ENCODE results near the gene PTDSS2. TPM values are rescaled to one million over a fixed set of nuclear protein-coding genes. Genes with fewer than 3 reads are reported as not detected.
A peak's percentile ranks its signal among the peaks of the same experiment; 100 is the strongest.

The PTDSS2 gene
- total and polyA plus RNA-seq, 9 of the 15 experiments (the other 6 are each of a cell fraction or from before 2014, with no cell fraction given) = 0.45 to 53.9 (median 17.2) TPM

GRCh38 chr11:496834-497564 lies 46.9 kb downstream of the PTDSS2 start (continued):
- TF ChIP-seq NFXL1 (CRISPR knock-in tag; IDR thresholded peaks at IDR 0.05) (no peak), EP400 (IDR thresholded peaks at IDR 0.05) (no peak), ELK1 (CRISPR knock-in tag; IDR thresholded peaks at IDR 0.05) (no peak), ZFP36 (IDR thresholded peaks at IDR 0.05; ENCODE audit: low read depth, low read length, partially characterized antibody) (no peak), RERE (CRISPR knock-in tag; IDR thresholded peaks at IDR 0.05; ENCODE audit: borderline replicate concordance) (no peak), HNRNPLL (IDR thresholded peaks at IDR 0.05; ENCODE audit: low read depth, low read length, poor library complexity, severe bottlenecking) (peak; percentile 53), FOXJ3 (CRISPR knock-in tag; IDR thresholded peaks at IDR 0.05) (no peak), TARDBP (IDR thresholded peaks at IDR 0.05) (peak; percentile 73), ZKSCAN3 (CRISPR knock-in tag; IDR thresholded peaks at IDR 0.05) (no peak), MAX (CRISPR knock-in tag; IDR thresholded peaks at IDR 0.05) (peak; percentile 94), USF1 (CRISPR knock-in tag; IDR thresholded peaks at IDR 0.05) (peak; percentile 22; the same call in 1 of the 2 replicates)
